Activated CD4-positive, alpha-beta T cell treated with anti-CD3 and anti-CD28 coated beads for 36 hours (primary cell): ENCODE measurements around the gene CSRP1. TPM values are rescaled to one million over a fixed set of nuclear protein-coding genes. Genes with fewer than 3 reads are reported as not detected.
"Not testable (repeated sequence)": the region's sequence is repeated elsewhere in the genome, so short reads cannot be mapped to it uniquely, and the experiment has no call there.

Source experiments
- ATAC-seq: fragments of 200-7000 bp; cut with Tn5 transposase; one replicate; pipeline ENCODE4 v1.10.0; 2021; ENCODE audit warnings: mild to moderate bottlenecking, moderate library complexity
- CTCF ChIA-PET: fragments of 350-600 bp; sonication (Branson Sonifier 250); formaldehyde crosslinking; loops from one replicate; lab custom pipeline; 2021; ENCODE audit warnings: antibody characterized with exemption; lab: Charles Lee
- POLR2A ChIA-PET: fragments of 350-600 bp; sonication (Branson Sonifier 250); formaldehyde crosslinking; loops from one replicate; lab custom pipeline; 2021; ENCODE audit warnings: antibody characterized with exemption, inconsistent platforms; lab: Charles Lee
- DNase-seq: peaks from one replicate; pipeline ENCODE4 v3.0.0-alpha.2; 2020
- H3K27ac Mint-ChIP-seq: one replicate; pipeline ENCODE4 v1.8.0; 2021; ENCODE audit warnings: mixed read lengths
- H3K27me3 Mint-ChIP-seq: one replicate; pipeline ENCODE4 v1.8.0; 2021; ENCODE audit warnings: mixed read lengths
- H3K36me3 Mint-ChIP-seq: one replicate; pipeline ENCODE4 v1.8.0; 2021; ENCODE audit warnings: low read depth, mixed read lengths
- H3K4me1 Mint-ChIP-seq: one replicate; pipeline ENCODE4 v1.8.0; 2021; ENCODE audit warnings: mixed read lengths
- H3K4me3 Mint-ChIP-seq: one replicate; pipeline ENCODE4 v1.8.0; 2021; ENCODE audit warnings: mild to moderate bottlenecking, moderate library complexity, mixed read lengths
- H3K9me3 Mint-ChIP-seq: one replicate; pipeline ENCODE4 v1.8.0; 2021; ENCODE audit warnings: low read depth, mixed read lengths
- intact Hi-C, 2 experiments: fragments of 100-400 bp; cut with DNase I in 1 of 2; cut with micrococcal nuclease in 1 of 2; formaldehyde crosslinking; loops; one replicate each; pipeline versions ENCODE4 v1.14.2 to v1.15.1; 2022 to 2024; cut with DNase I, micrococcal nuclease
- total RNA-seq, 2 experiments: library from RNA; stranded (reverse); gene quantifications; one replicate each; pipeline ENCODE4 v1.2.3, GENCODE V29; 2021

Gene CSRP1
- total RNA-seq, 2 experiments from 2014 or later, result 49.2 to 50.7 TPM

DNA sequence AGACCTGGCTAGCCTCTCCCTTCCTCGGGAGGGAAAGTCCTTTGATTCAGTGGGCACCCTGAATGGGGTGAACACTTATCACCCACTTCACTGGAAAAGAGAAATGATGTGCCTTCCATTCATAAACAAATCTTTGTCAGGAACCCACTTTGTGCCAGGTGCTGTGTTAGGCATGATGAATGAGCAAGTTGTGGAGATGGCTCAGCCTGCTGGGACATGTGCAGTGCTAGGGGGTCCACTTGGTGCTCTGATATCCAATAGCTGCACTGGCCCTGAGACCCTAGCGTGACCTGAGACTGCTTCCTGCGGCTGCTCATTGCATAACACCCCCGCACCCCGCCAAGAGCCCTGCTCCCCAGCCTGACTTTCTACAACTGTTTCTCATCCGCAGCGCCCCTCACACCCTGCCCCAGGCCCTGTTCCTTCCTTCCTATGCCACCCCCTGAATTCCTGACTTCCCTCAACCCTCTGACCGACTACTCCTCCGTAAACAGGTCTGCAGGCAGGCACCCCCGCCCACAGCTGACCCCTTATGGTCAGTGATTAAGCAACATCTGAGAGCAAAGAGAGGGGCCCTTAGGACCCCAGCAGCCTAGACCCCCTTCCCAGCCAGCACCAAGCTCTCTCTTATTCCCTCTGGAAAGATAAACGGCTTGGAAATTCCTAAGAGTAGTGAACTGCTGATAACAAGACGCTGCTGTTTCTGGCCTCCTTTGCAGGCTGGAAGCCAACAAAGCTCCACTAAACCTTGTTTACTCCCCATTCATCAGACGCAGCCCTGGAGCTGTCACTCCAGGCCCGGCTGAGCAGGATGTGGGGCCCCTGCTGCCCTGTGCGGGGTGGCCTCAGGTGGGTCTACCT is 12.9 kb downstream of the CSRP1 start:
- CTCF ChIA-PET, result interaction anchor here (0.9 to 1.8 kb wide), 2 partner anchors 9 to 19 kb away, joined by 3 to 8 read pairs; no protein-coding TSS in a partner anchor
- intact Hi-C loops, result no loop called here
- DNase-seq (no peak), ATAC-seq (no peak)
- Mint-ChIP-seq H3K4me3 (no peak overlapping the region), H3K4me1 (no peaks in the 10 kb centered on the region), H3K9me3 (no peaks in the 10 kb centered on the region), H3K36me3 (peaks cover 22% of the 10 kb centered on the region), H3K27ac (no peak overlapping the region), H3K27me3 (no peaks in the 10 kb centered on the region)
- POLR2A ChIA-PET, result interaction anchor here (0.7 kb wide), 1 partner anchor 231 kb away, joined by 3 read pairs; no protein-coding TSS in a partner anchor

DNA sequence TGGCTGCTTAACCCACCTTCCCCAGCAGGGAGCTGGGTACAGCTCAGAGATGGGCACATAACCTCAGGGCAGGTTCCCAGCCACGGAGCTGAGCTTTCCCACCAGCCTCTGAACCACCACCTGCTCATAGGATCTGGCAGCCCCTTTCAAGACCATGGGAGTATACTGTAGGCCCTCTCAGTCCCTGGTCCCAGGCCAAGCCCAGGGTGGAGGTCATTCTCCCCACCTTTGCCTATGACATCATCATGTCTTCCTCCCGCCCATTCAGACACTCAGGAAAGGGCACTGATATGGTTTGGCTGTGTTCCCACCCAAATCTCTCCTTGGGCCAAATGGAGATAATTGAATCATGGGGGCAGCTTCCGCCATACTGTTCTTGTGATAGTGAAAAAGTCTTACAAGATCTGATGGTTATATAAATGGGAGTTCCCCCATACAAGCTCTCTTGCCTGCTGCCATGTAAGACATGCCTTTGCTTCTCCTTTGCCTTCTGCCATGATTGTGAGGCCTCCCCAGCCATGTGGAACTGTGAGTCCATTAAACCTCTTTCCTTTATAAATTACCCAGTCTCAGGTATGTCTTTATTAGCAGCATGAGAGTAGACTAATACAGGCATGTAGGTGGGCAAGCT is 13.8 kb downstream of the CSRP1 start:
- peaks cover 23% of the 10 kb centered on the region for H3K36me3 Mint-ChIP-seq
- H3K9me3 Mint-ChIP-seq, ATAC-seq, DNase-seq, intact Hi-C loops, H3K4me3 Mint-ChIP-seq, H3K4me1 Mint-ChIP-seq, H3K27me3 Mint-ChIP-seq, H3K27ac Mint-ChIP-seq: not testable (repeated sequence)
- CTCF ChIA-PET, result interaction anchor here (0.9 to 2.6 kb wide), 3 partner anchors 8 to 20 kb away, joined by 3 to 8 read pairs (median 7); no protein-coding TSS in a partner anchor
- POLR2A ChIA-PET, result interaction anchor here (0.7 to 0.9 kb wide), 2 partner anchors 12 to 231 kb away, joined by 3 read pairs; no protein-coding TSS in a partner anchor

GRCh38 chr1:201491896-201492511 is 14.9 kb downstream of the CSRP1 start:
- ATAC-seq, result no peak
- DNase-seq, result no peak
- CTCF ChIA-PET, result interaction anchor here (0.7 to 13.1 kb wide), 5 partner anchors 9 to 56 kb away, joined by 3 to 216 read pairs (median 7); no protein-coding TSS in a partner anchor
- Mint-ChIP-seq H3K27me3 (no peaks in the 10 kb centered on the region), H3K4me1 (no peaks in the 10 kb centered on the region), H3K4me3 (no peak overlapping the region), H3K36me3 (peaks cover 23% of the 10 kb centered on the region), H3K9me3 (no peaks in the 10 kb centered on the region), H3K27ac (no peak overlapping the region)
- POLR2A ChIA-PET, result no interaction called here
- intact Hi-C loops, result no loop called here

DNA sequence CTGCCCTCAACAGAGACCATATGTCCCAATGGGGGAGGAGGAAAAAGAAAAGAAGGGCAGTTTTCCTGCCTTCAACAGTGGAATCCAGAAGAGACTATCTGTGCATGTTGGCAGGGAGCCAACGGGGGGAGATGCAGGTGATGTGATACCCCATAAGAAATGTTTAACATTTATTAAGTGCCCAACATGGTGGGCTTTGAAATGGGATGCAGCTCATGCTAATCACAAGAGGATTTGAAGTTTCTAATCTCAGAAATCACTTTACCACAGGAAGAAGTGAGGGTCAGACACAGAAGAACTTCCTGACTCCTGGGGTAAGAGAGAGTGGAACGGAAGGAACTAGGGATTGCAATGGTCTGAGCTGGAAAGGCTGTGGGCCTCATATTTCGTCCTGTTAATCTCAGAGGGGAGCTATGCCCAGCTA is 16.2 kb downstream of the CSRP1 start:
- ATAC-seq (no peak), DNase-seq (no peak)
- Mint-ChIP-seq H3K36me3 (peaks cover 23% of the 10 kb centered on the region), H3K27me3 (no peaks in the 10 kb centered on the region), H3K4me3 (no peak overlapping the region), H3K27ac (no peak overlapping the region), H3K9me3 (no peaks in the 10 kb centered on the region), H3K4me1 (no peaks in the 10 kb centered on the region)
- ChIA-PET CTCF (interaction anchor here (0.6 to 13.1 kb wide), 7 partner anchors 9 to 231 kb away, joined by 3 to 216 read pairs (median 5); no protein-coding TSS in a partner anchor), POLR2A (no interaction called here)
- intact Hi-C loops, result no loop called here

GRCh38 chr1:201489643-201490261 is 17.2 kb downstream of the CSRP1 start:
- Mint-ChIP-seq H3K4me3 (no peak overlapping the region), H3K4me1 (no peaks in the 10 kb centered on the region), H3K36me3 (peaks cover 21% of the 10 kb centered on the region), H3K9me3 (no peaks in the 10 kb centered on the region), H3K27ac (no peak overlapping the region), H3K27me3 (no peaks in the 10 kb centered on the region)
- ChIA-PET CTCF (interaction anchor here (1.0 to 13.1 kb wide), 4 partner anchors 11 to 54 kb away, joined by 3 to 216 read pairs (median 6); no protein-coding TSS in a partner anchor), POLR2A (no interaction called here)
- DNase-seq (no peak), ATAC-seq (no peak)
- intact Hi-C loops, result no loop called here

GRCh38 chr1:201488830-201489589 is 17.9 kb downstream of the CSRP1 start:
- DNase-seq (no peak), ATAC-seq (no peak)
- H3K4me3 Mint-ChIP-seq, result no peak overlapping the region
- CTCF ChIA-PET, result interaction anchor here (1.0 to 13.1 kb wide), 2 partner anchors 10 to 23 kb away, joined by 3 to 216 read pairs; no protein-coding TSS in a partner anchor
- H3K27ac Mint-ChIP-seq, result no peak overlapping the region
- H3K27me3 Mint-ChIP-seq, result no peaks in the 10 kb centered on the region
- H3K4me1 Mint-ChIP-seq, result no peaks in the 10 kb centered on the region
- POLR2A ChIA-PET, result no interaction called here
- intact Hi-C loops, result no loop called here
- no peaks in the 10 kb centered on the region for H3K9me3 Mint-ChIP-seq
- peaks cover 14% of the 10 kb centered on the region for H3K36me3 Mint-ChIP-seq

GRCh38 chr1:201487742-201488141 is 19.2 kb downstream of the CSRP1 start:
- intact Hi-C loops, result no loop called here

GRCh38 chr1:201486187-201486586 is 20.7 kb downstream of the CSRP1 start:
- no peak for DNase-seq
- H3K4me3 Mint-ChIP-seq, result no peak overlapping the region
- intact Hi-C loops, result no loop called here
- H3K36me3 Mint-ChIP-seq, result peaks cover 4% of the 10 kb centered on the region
- H3K27ac Mint-ChIP-seq, result no peak overlapping the region
- H3K9me3 Mint-ChIP-seq, result no peaks in the 10 kb centered on the region
- H3K4me1 Mint-ChIP-seq, result peaks cover 13% of the 10 kb centered on the region
- CTCF ChIA-PET, result interaction anchor here (0.7 to 13.1 kb wide), 10 partner anchors 11 to 175 kb away, joined by 3 to 216 read pairs (median 4); no protein-coding TSS in a partner anchor
- no peak for ATAC-seq
- POLR2A ChIA-PET, result no interaction called here
- peaks cover 4% of the 10 kb centered on the region for H3K27me3 Mint-ChIP-seq

More at GRCh38 chr1:201487742-201488141, 19.2 kb downstream of the CSRP1 start:
- Mint-ChIP-seq H3K27me3 (no peaks in the 10 kb centered on the region), H3K36me3 (peaks cover 4% of the 10 kb centered on the region), H3K9me3 (no peaks in the 10 kb centered on the region), H3K4me3 (no peak overlapping the region), H3K27ac (no peak overlapping the region), H3K4me1 (peaks cover 3% of the 10 kb centered on the region)
- ChIA-PET CTCF (interaction anchor here (0.6 to 13.1 kb wide), 4 partner anchors 10 to 1106 kb away, joined by 4 to 216 read pairs (median 6); no protein-coding TSS in a partner anchor), POLR2A (no interaction called here)
- DNase-seq, result no peak
- ATAC-seq, result no peak

- peaks cover 8% of the 10 kb centered on the region for H3K27me3 Mint-ChIP-seq
- no peak overlapping the region for H3K4me3 Mint-ChIP-seq
- ATAC-seq, result no peak
- no peak for DNase-seq
- H3K4me1 Mint-ChIP-seq, result peaks cover 18% of the 10 kb centered on the region
- intact Hi-C loops, result no loop called here
- no peaks in the 10 kb centered on the region for H3K9me3 Mint-ChIP-seq
- ChIA-PET CTCF (interaction anchor here (1.8 to 13.1 kb wide), 2 partner anchors 27 to 37 kb away, joined by 6 to 216 read pairs; no protein-coding TSS in a partner anchor), POLR2A (no interaction called here)
- H3K27ac Mint-ChIP-seq, result no peak overlapping the region
- peaks cover 4% of the 10 kb centered on the region for H3K36me3 Mint-ChIP-seq
Observed at GRCh38 chr1:201485184-201485774, 21.6 kb downstream of the CSRP1 start.
